ENCODE measurements around the gene ZBED5.

Gene ZBED5

GRCh38 chr11:10878408-10879214 is 20.8 kb upstream of the ZBED5 start:
- no peak for DNase-seq

DNA sequence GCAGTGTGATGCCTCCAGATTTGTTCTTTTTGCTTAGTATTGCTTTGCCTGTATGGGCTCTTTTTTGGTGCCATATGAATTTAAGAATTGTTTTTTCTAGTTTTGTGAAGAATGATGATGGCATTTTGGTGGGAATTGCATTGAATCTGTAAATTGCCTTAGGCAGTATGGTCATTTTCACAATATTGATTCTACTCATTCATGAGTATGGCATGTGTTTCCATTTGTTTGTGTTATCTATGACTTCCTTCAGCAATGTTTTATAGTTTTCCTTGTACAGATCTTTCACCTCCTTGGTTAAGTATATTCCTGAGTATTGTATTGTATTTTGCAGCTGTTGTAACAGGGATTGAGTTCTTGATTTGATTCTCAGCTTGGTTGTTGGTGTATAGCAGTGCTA is 18.3 kb upstream of the ZBED5 start:
- no peak for DNase-seq

DNA sequence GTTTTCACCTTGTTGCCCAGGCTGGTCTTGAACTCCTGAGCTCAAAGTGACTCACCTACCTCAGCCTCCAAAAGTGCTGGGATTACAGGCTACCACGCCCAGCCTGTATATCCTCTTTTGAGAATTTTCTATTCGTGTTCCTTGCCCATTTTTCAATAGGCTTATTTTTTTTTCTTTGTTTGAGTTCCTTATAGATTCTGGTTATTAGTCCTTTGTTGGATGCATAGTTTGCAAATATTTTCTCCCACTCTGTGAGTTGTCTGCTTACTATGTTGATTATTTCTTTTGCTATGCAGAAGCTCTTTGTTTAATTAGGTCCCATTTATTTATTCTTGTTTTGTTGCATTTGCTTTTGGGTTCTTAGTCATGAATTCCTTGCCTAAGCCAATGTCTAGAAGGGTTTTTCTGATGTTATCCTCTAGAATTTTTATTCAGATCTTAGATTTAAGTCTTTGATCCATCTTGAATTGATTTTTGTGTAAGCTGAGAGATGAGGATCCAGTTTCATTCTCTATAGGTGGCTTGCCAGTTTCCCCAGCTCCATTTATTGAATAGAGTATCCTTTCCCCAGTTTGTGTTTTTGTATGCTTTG is 17.7 kb upstream of the ZBED5 start:
- no peak for DNase-seq

DNA sequence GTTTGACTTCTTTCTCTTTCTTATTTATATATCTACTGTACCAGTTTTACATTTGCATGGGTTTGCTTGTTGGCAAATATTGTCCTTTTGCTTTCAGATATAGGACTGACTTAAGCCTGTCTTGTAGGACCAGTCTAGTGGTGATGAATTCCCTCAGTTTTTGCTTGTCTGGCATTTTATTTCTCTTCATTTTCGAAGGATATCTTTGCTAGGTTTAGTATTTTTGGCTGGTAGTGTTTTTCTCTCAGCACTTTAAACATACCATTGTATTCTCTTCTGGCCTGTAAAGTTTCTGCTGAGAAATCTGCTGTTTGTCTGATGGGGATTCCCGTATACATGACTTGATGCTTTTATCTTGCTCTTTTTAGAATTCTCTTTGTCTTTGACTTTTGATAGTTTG is 14.2 kb upstream of the ZBED5 start:
- no peak for DNase-seq

DNA sequence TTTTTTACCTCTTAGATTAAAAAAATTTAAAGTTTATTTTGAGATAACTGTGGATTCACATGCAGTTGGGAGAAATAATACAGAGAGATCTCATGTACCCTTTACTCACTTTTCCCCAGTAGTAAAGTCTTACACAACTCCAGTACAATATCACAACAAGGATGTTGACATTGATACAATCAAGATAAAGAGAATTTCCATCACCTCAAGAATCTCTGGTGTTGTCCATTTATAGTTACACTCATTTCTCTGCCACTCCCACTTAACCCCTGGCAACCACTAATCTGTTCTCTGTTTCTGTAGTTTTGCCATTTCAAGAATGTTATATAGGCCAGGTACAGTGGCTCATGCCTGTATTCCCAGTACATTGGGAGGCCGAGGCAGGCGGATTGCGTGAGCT is 10.5 kb upstream of the ZBED5 start:
- no peak for DNase-seq

GRCh38 chr11:10866893-10867331 is 9.1 kb upstream of the ZBED5 start:
- no peak for DNase-seq

DNA sequence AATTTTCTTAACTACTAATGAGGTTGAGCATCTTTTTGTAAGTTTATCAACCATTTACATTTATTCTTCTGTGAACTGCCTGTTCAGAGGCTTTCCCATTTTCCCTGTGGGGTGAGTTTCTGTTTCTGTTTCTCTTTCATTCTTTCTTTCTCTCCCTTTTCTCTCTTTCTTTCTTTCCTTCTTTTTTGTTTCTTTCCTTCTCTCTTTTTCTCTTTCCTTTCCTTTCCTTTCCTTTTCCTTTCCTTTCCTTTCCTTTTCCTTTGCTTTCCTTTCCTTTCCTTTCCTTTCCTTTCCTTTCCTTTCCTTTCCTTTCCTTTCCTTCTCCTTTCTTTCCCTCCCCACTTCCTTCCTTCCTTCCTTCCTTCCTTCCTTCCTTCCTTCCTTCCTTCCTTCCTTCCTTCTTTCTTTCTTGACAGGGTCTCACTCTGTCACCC is 8.0 kb upstream of the ZBED5 start:
- no peak for DNase-seq

DNA sequence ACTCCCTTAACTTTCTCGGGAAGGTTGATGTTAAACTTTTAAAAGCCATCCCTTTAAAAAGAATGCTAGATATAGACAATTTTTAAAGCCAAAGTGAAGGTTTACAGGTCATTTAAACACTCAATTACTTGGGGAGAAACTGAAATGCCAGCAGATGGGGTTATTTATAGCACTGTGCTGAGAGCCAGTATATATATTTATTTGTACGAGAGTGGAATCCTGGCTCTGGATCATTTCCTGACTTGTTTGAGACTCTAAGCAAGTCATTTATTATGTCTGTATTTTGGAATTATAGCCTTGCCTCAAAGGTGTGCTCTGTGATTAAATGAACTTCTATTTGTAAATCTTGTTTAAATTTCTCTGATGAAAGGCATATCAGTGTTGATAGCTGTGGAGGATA is 6.8 kb upstream of the ZBED5 start:
- DNase-seq, result no peak

DNA sequence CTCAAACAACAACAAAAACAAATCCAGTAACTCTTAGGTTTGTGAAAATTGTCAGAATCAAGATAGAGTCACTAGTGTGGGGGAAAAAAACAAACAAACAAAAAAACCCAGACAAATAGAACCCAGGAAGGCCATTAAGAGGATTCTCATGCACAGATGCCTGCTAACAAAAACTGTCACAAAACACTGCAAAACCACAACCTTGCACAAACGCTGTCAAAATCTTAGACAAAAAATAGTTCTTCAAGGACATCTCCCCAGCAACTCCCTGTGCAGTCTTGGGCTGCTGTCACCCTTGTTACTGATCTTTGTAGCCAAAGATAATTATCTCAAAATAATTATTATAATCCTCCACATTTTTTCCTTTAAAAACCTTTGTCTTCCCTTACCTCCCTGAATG is 4.6 kb upstream of the ZBED5 start:
- DNase-seq, result no peak

GRCh38 chr11:10861799-10862198 is 3.9 kb upstream of the ZBED5 start:
- no peak for DNase-seq

DNA sequence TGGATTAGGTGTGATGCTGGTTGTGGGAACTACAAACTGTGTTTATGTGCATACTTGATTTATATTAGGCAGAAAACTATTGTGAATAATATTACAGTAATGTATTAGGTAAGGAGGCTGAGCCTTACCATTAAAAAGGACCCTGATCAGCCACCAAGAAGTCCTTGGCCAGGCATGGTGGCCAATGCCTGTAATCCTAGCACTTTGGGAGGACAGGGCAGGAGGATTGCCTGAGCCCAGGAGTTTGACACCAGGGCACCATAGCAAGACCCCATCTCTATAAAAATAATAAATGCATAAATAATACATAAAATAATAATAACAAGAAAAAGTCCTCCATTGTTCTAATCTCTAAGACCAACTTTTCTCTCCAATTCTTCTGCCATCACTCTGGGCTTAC is 3.2 kb upstream of the ZBED5 start:
- DNase-seq, result no peak

DNA sequence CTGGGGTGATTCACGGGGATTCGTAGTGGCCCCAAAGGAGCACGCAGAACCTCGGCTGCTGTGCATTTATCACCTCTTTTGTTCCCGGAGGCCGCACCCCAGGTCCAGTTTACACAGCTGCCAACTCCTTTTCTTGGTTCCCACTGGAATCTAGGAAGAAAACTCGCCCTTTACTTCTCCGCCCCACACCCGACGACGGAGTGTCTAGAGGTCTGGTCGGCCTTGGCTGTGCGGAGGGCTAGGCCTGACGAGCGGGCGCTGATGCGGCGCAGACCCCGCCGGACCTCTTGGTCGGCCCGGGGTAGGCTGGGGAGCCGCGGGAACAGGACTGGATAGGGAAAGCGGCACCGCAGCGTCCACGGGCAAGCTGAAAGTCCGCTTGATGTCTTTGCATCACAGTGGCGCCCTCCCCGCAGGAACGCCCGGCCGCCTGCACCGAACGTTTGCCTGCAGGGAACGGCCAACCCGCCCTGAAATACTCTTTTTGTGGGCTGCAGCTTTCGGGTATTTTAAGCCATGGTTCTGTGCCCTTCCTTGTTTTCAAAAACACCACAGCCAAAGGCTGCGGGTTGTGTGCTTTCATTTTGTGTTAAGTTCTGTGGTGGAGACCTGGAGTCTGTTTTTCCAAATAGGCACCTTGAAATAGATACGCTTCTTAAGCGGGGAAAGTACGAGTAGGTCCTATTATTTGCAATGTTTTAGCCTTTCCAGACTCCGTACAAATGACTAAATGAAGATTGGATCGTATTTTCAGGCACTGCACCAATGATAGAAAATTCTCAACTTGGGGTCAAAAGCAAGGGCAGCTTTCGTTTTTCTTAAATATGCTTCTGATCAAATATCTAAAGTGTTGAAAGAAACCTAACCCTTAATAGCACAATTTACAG is 829 bp upstream of the ZBED5 start:
- peak; percentile 85 for DNase-seq

DNA sequence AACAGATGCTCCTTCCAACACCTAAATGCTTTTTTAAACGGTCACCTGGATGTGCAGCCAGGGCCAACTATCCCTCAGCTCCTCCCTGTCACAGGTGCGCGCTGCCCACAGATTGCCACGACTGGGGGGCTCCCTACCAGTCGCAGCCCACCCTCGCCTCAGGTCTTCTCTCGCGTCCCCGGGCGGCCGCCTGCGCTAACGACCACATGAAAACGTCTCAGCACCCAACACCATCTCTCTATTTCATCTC is 469 bp downstream of the ZBED5 start:
- DNase-seq, result no peak

GRCh38 chr11:10856689-10857458 is 979 bp downstream of the ZBED5 start:
- DNase-seq, result peak; percentile 36

GRCh38 chr11:10855295-10855694 is 2.6 kb downstream of the ZBED5 start:
- no peak for DNase-seq

- no peak for DNase-seq
These were observed 9.6 kb downstream of the ZBED5 start for GRCh38 chr11:10847960-10848860.

- DNase-seq, result no peak
These were observed 11.2 kb downstream of the ZBED5 start for GRCh38 chr11:10846660-10847059.

DNA sequence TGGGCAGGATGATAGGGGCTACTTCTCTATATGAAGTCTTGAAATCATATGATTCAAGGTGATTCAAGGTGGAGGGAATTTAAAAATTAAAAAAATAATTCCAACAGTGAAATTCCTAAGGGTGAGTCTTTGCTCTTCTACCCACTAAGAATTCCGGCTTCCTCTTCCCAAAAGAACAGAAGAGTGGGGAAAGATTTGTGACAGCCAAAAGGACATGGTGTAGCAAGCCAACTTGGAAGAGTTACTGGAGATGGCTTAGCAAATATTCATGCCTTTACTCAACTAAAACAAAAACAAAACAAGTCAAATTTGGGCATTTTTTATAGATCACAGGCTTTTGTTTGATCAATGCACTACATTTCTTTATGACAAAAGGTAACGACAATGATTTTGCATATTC is 12.3 kb downstream of the ZBED5 start:
- DNase-seq, result no peak

DNA sequence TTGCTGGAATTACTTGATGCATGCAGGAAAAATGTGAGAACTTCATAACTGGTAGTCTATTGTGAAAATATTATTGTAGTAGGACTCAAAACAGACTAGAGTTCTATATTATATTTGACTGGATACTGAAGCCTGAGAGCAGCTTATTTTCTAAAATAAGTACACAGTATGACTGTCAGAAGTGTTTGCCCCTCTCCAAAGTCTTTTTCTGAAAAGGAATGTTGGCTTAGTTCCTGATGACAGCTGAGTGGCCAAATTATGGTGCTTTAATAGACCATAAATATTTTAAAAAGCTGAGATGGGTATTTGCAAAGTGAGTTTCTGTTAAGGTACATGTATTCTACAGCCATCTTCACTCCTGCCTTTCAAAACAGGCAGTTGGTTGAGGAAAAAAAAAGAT is 13.1 kb downstream of the ZBED5 start:
- no peak for DNase-seq

DNA sequence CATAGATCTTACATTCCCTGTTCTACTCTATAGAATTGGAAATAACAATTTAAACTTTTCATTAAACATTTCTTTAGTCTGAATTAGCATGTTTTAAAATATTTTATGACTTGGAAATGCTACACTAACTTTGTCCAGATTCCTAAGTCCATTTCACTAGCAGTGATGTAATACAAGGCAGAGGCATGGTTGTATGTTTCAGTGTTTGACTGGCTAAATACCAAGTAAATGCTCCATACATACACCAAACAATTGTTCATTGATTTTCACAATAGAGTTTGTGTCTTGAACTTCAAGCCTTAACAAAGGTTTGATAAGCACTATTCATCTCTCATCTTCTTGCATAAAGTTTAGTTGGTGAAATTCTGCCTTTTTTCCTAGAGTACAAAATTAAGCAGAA is 13.5 kb downstream of the ZBED5 start:
- DNase-seq, result no peak

DNA sequence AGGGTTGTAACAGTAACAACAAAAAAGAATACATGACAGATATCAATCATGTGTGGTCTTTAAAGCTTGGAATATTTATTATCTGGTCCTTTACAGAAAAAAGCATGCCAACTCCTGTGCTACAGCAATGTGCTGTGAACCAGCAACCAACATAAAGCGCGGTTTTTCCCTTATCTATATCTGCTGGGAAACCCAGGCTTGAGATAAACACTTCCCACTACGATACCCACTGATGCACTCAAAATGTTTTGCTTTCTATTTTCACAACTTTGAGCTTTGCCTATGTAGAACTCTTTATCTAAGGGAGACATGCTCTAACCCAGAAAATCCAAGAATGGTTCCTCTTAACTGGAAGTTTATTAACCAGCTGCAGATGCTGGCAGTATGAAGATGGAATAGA is 19.0 kb downstream of the ZBED5 start:
- DNase-seq, result no peak

DNA sequence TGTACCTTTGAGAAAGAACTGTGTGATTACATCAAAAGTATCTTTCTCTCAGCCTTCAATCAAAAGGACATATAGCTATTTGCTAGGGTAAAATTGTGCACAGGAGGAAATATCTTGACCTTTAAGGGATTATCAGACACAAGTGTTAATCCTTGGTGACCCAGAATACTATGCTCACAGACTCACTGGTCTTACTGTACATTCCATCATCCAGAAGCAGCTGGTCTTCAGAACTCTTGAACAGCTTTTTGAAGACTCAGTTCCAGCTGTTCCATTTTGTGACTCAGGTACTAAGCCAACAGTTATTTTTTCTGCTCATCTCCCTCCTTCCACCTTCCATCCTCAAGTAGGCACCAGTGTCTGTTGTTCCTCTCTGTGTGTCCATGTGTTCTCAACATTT is 19.8 kb downstream of the ZBED5 start:
- DNase-seq, result no peak

Measured in left hindlimb (tissue), 1 donor.